ENCODE results near the gene GRB10. TPM values are rescaled to one million over a fixed set of nuclear protein-coding genes. Genes with fewer than 3 reads are reported as not detected.

The GRB10 gene
- total and polyA plus RNA-seq, 5 experiments from 2014 or later, result 0.47 to 2.9 (median 1.0) TPM

- Mint-ChIP-seq H3K27me3 (no peaks in the 10 kb centered on the region), H3K36me3 (peaks cover 0 to 2% (median 0%) of the 10 kb centered on the region in 3 donors), H3K9me3 (no peaks in the 10 kb centered on the region), H3K27ac (peak overlapping the region in 1 of 10 donors; percentile 58), H3K4me1 (peaks cover 0 to 7% (median 0%) of the 10 kb centered on the region in 4 donors), H3K4me3 (no peak overlapping the region)
- POLR2A ChIA-PET, result no interaction called here
- ATAC-seq (no peak), DNase-seq (no peak)
Measured at GRCh38 chr7:50598460-50599343, 184.0 kb downstream of the GRB10 start.

GRCh38 chr7:50596484-50596883 lies 186.2 kb downstream of the GRB10 start:
- no peaks in the 10 kb centered on the region for H3K9me3 Mint-ChIP-seq

GRCh38 chr7:50595491-50596102 lies 187.1 kb downstream of the GRB10 start:
- no peak for DNase-seq
- H3K4me3 Mint-ChIP-seq, result no peak overlapping the region

More at GRCh38 chr7:50596484-50596883, 186.2 kb downstream of the GRB10 start:
- POLR2A ChIA-PET, result no interaction called here
- Mint-ChIP-seq H3K27ac (no peak overlapping the region), H3K4me1 (peaks cover 0 to 7% (median 0%) of the 10 kb centered on the region in 4 donors), H3K36me3 (peaks cover 0 to 10% (median 0%) of the 10 kb centered on the region in 3 donors), H3K27me3 (no peaks in the 10 kb centered on the region), H3K4me3 (no peak overlapping the region)
- DNase-seq (no peak), ATAC-seq (no peak)

GRCh38 chr7:50594734-50595485 lies 187.8 kb downstream of the GRB10 start:
- DNase-seq, result no peak
- peaks cover 0 to 7% (median 0%) of the 10 kb centered on the region in 4 donors for H3K4me1 Mint-ChIP-seq
- peak overlapping the region in 3 of 10 donors; percentile 11 to 73 (median 56) for H3K27ac Mint-ChIP-seq
- peaks cover 0 to 8% (median 0%) of the 10 kb centered on the region in 3 donors for H3K36me3 Mint-ChIP-seq
- peaks cover 0 to 9% (median 0%) of the 10 kb centered on the region in 5 donors for H3K27me3 Mint-ChIP-seq
- no peaks in the 10 kb centered on the region for H3K9me3 Mint-ChIP-seq
- POLR2A ChIA-PET, result no interaction called here
- H3K4me3 Mint-ChIP-seq, result no peak overlapping the region
- ATAC-seq, result no peak

More at GRCh38 chr7:50595491-50596102, 187.1 kb downstream of the GRB10 start:
- H3K9me3 Mint-ChIP-seq, result no peaks in the 10 kb centered on the region
- POLR2A ChIA-PET, result no interaction called here
- peaks cover 0 to 8% (median 0%) of the 10 kb centered on the region in 3 donors for H3K36me3 Mint-ChIP-seq
- peaks cover 0 to 7% (median 0%) of the 10 kb centered on the region in 4 donors for H3K4me1 Mint-ChIP-seq
- H3K27me3 Mint-ChIP-seq, result peaks cover 0 to 6% (median 0%) of the 10 kb centered on the region in 5 donors
- ATAC-seq, result peak in 1 of 2 donors; percentile 30
- peak overlapping the region in 1 of 10 donors; percentile 73 for H3K27ac Mint-ChIP-seq

- Mint-ChIP-seq H3K4me1 (peaks cover 0 to 7% (median 0%) of the 10 kb centered on the region in 4 donors), H3K27me3 (peaks cover 0 to 9% (median 0%) of the 10 kb centered on the region in 5 donors), H3K4me3 (no peak overlapping the region), H3K27ac (peak overlapping the region in 1 of 10 donors; percentile 47), H3K9me3 (no peaks in the 10 kb centered on the region), H3K36me3 (peaks cover 0 to 8% (median 0%) of the 10 kb centered on the region in 3 donors)
- ATAC-seq (no peak), DNase-seq (no peak)
- POLR2A ChIA-PET, result no interaction called here
Measured at GRCh38 chr7:50594136-50594535, 188.6 kb downstream of the GRB10 start.

GRCh38 chr7:50592940-50593339 lies 189.8 kb downstream of the GRB10 start:
- peaks cover 0 to 7% (median 0%) of the 10 kb centered on the region in 4 donors for H3K4me1 Mint-ChIP-seq
- H3K27me3 Mint-ChIP-seq, result peaks cover 0 to 9% (median 2%) of the 10 kb centered on the region in 5 donors
- H3K27ac Mint-ChIP-seq, result no peak overlapping the region
- H3K9me3 Mint-ChIP-seq, result no peaks in the 10 kb centered on the region
- no peak overlapping the region for H3K4me3 Mint-ChIP-seq
- no peak for ATAC-seq
- DNase-seq, result no peak
- POLR2A ChIA-PET, result no interaction called here
- peaks cover 0 to 8% (median 0%) of the 10 kb centered on the region in 3 donors for H3K36me3 Mint-ChIP-seq

- ATAC-seq, result no peak
- Mint-ChIP-seq H3K36me3 (peaks cover 0 to 8% (median 0%) of the 10 kb centered on the region in 3 donors), H3K27me3 (peaks cover 0 to 9% (median 5%) of the 10 kb centered on the region in 5 donors), H3K4me3 (no peak overlapping the region), H3K9me3 (no peaks in the 10 kb centered on the region), H3K27ac (no peak overlapping the region), H3K4me1 (peaks cover 0 to 7% (median 0%) of the 10 kb centered on the region in 4 donors)
- POLR2A ChIA-PET, result no interaction called here
- DNase-seq, result no peak
Measured at GRCh38 chr7:50591480-50592438, 190.9 kb downstream of the GRB10 start.

- no peak overlapping the region for H3K27ac Mint-ChIP-seq
- H3K4me3 Mint-ChIP-seq, result no peak overlapping the region
- DNase-seq (no peak), ATAC-seq (no peak)
- H3K4me1 Mint-ChIP-seq, result peaks cover 0 to 7% (median 0%) of the 10 kb centered on the region in 4 donors
- peaks cover 0 to 8% (median 0%) of the 10 kb centered on the region in 3 donors for H3K36me3 Mint-ChIP-seq
- POLR2A ChIA-PET, result no interaction called here
- peaks cover 0 to 2% (median 0%) of the 10 kb centered on the region in 9 donors for H3K9me3 Mint-ChIP-seq
- H3K27me3 Mint-ChIP-seq, result peaks cover 0 to 9% (median 5%) of the 10 kb centered on the region in 5 donors
Measured at GRCh38 chr7:50591098-50591479, 191.6 kb downstream of the GRB10 start.

GRCh38 chr7:50590535-50590934 lies 192.2 kb downstream of the GRB10 start:
- ATAC-seq (no peak), DNase-seq (no peak)
- Mint-ChIP-seq H3K9me3 (peaks cover 0 to 2% (median 0%) of the 10 kb centered on the region in 9 donors), H3K36me3 (peaks cover 0 to 8% (median 0%) of the 10 kb centered on the region in 3 donors), H3K27me3 (peaks cover 0 to 9% (median 5%) of the 10 kb centered on the region in 5 donors), H3K4me3 (no peak overlapping the region), H3K4me1 (peaks cover 0 to 7% (median 0%) of the 10 kb centered on the region in 4 donors), H3K27ac (no peak overlapping the region)
- POLR2A ChIA-PET, result no interaction called here

GRCh38 chr7:50589364-50589763 lies 193.3 kb downstream of the GRB10 start:
- H3K4me3 Mint-ChIP-seq, result no peak overlapping the region
- POLR2A ChIA-PET, result no interaction called here
- DNase-seq (no peak), ATAC-seq (no peak)
- H3K27me3 Mint-ChIP-seq, result peaks cover 0 to 9% (median 5%) of the 10 kb centered on the region in 5 donors
- peaks cover 0 to 5% (median 0%) of the 10 kb centered on the region in 9 donors for H3K9me3 Mint-ChIP-seq
- H3K4me1 Mint-ChIP-seq, result peaks cover 0 to 4% (median 0%) of the 10 kb centered on the region in 4 donors
- H3K27ac Mint-ChIP-seq, result no peak overlapping the region
- peaks cover 0 to 8% (median 0%) of the 10 kb centered on the region in 3 donors for H3K36me3 Mint-ChIP-seq

GRCh38 chr7:50588937-50589336 lies 193.8 kb downstream of the GRB10 start:
- Mint-ChIP-seq H3K27me3 (peaks cover 0 to 9% (median 5%) of the 10 kb centered on the region in 5 donors), H3K27ac (no peak overlapping the region), H3K9me3 (peaks cover 0 to 8% (median 1%) of the 10 kb centered on the region in 9 donors), H3K4me3 (no peak overlapping the region), H3K4me1 (no peaks in the 10 kb centered on the region), H3K36me3 (peaks cover 0 to 8% (median 3%) of the 10 kb centered on the region in 3 donors)
- POLR2A ChIA-PET, result no interaction called here
- ATAC-seq (no peak), DNase-seq (no peak)

Measured in naive thymus-derived CD8-positive, alpha-beta T cell (primary cell).